Left cardiac atrium (tissue), 4 donors: ENCODE data around the gene MPV17L. TPM values are rescaled to one million over a fixed set of nuclear protein-coding genes. Genes with fewer than 3 reads are reported as not detected.
"Not testable (repeated sequence)": the region's sequence is repeated elsewhere in the genome, so short reads cannot be mapped to it uniquely, and the experiment has no call there.

Experiments used
- ATAC-seq, 2 donors: fragments of 200-7000 bp; cut with Tn5 transposase; one replicate each; pipeline ENCODE4 v1.9.1; 2020; ENCODE audit warnings: mild to moderate bottlenecking in 2 of 2, moderate library complexity in 2 of 2
- DNase-seq: peaks from one replicate; pipeline ENCODE4 v3.0.0-alpha.2; 2020
- intact Hi-C, 2 donors: fragments of 100-400 bp; cut with DNase I; formaldehyde crosslinking; loops; one replicate each; pipeline versions ENCODE4 v1.14.1 to v1.15.1; 2022 to 2023
- total RNA-seq, 2 donors: library from RNA; stranded (reverse); fragmentation: NEBNext Ultra II Directional; extraction: Animal tissue kit (Norgen Biotek cat#: 25700); gene quantifications; one replicate each; pipeline ENCODE4 v1.2.1, GENCODE V29; 2021
- donor health status: DM: no; HTN: yes; CAD: no.
- donor health status: DM: no; HTN: yes; CAD: no; lungs with severe emphysema.
- donor health status: DM: yes; HTN: yes; CAD: no.
- donor health status: Dilated cardiomyopathy.

MPV17L gene
- total RNA-seq, 2 donors from 2014 or later = 5.5 to 8.3 TPM

- ATAC-seq, DNase-seq, intact Hi-C loops: not testable (repeated sequence)
Observed at GRCh38 chr16:15442140-15442539, 46.6 kb downstream of the MPV17L start.

GRCh38 chr16:15443753-15444152 lies 48.2 kb downstream of the MPV17L start:
- ATAC-seq (no peak), DNase-seq (no peak)
- intact Hi-C loops = no loop called here

GRCh38 chr16:15444264-15444663 lies 48.7 kb downstream of the MPV17L start:
- intact Hi-C loops = no loop called here
- no peak for ATAC-seq
- DNase-seq = no peak

GRCh38 chr16:15445450-15445849 lies 49.9 kb downstream of the MPV17L start:
- intact Hi-C loops = no loop called here
- DNase-seq (no peak), ATAC-seq (no peak)

- DNase-seq = no peak
- intact Hi-C loops = no loop called here
- no peak for ATAC-seq
Observed at GRCh38 chr16:15446901-15447300, 51.3 kb downstream of the MPV17L start.

- DNase-seq (peak; percentile 40), ATAC-seq (no peak)
- intact Hi-C loops = no loop called here
Observed at GRCh38 chr16:15450624-15451023, 55.1 kb downstream of the MPV17L start.

- ATAC-seq = no peak
- intact Hi-C loops = no loop called here
- no peak for DNase-seq
Observed at GRCh38 chr16:15451098-15451731, 55.7 kb downstream of the MPV17L start.

- intact Hi-C loops = no loop called here
- peak in 1 of 2 donors; percentile 47 for ATAC-seq
- no peak for DNase-seq
Observed at GRCh38 chr16:15452246-15452855, 56.8 kb downstream of the MPV17L start.

- ATAC-seq, intact Hi-C loops: not testable (repeated sequence)
Observed at GRCh38 chr16:15453296-15453695, 57.7 kb downstream of the MPV17L start.

GRCh38 chr16:15454933-15455332 lies 59.4 kb downstream of the MPV17L start:
- intact Hi-C loops, DNase-seq, ATAC-seq: not testable (repeated sequence)

More at GRCh38 chr16:15453296-15453695, 57.7 kb downstream of the MPV17L start:
- not testable (repeated sequence) for DNase-seq

GRCh38 chr16:15457400-15457799 lies 61.8 kb downstream of the MPV17L start:
- intact Hi-C loops = no loop called here
- ATAC-seq (no peak), DNase-seq (no peak)

GRCh38 chr16:15457958-15458357 lies 62.4 kb downstream of the MPV17L start:
- no peak for ATAC-seq
- intact Hi-C loops = no loop called here
- no peak for DNase-seq

GRCh38 chr16:15459791-15460190 lies 64.2 kb downstream of the MPV17L start:
- ATAC-seq (no peak), DNase-seq (no peak)
- intact Hi-C loops = no loop called here

- DNase-seq (no peak), ATAC-seq (no peak)
- intact Hi-C loops = no loop called here
Observed at GRCh38 chr16:15460601-15461000, 65.0 kb downstream of the MPV17L start.

- no peak for DNase-seq
- ATAC-seq = no peak
- intact Hi-C loops = no loop called here
Observed at GRCh38 chr16:15461376-15461775, 65.8 kb downstream of the MPV17L start.

Other genes with a start within 250 kb of the MPV17L start
- gene NPIPA5, start 17.5 kb upstream of the MPV17L start, total RNA-seq = 1 to 10 TPM; 8.6 to 9.5 TPM
- 10 to 100 TPM; 50.0 to 74.3 TPM for gene BMERB1, start 38.8 kb downstream of the MPV17L start, total RNA-seq
- 10 to 100 TPM; 39.5 to 50.9 TPM for gene MARF1, start 247.4 kb downstream of the MPV17L start, total RNA-seq